Hepatic stellate cell (primary cell): ENCODE results near the gene URI1.

Experiments used
- DNase-seq: peaks from one replicate; pipeline ENCODE4 v3.0.0; 2011; ENCODE audit warnings: low spot score

Gene URI1

GRCh38 chr19:30059741-30060457 lies 117.9 kb downstream of the URI1 start:
- DNase-seq: no peak

- DNase-seq: no peak
Measured at GRCh38 chr19:30060531-30061222, 118.6 kb downstream of the URI1 start.

- DNase-seq: no peak
Measured at GRCh38 chr19:30061223-30062064, 119.4 kb downstream of the URI1 start.

DNA sequence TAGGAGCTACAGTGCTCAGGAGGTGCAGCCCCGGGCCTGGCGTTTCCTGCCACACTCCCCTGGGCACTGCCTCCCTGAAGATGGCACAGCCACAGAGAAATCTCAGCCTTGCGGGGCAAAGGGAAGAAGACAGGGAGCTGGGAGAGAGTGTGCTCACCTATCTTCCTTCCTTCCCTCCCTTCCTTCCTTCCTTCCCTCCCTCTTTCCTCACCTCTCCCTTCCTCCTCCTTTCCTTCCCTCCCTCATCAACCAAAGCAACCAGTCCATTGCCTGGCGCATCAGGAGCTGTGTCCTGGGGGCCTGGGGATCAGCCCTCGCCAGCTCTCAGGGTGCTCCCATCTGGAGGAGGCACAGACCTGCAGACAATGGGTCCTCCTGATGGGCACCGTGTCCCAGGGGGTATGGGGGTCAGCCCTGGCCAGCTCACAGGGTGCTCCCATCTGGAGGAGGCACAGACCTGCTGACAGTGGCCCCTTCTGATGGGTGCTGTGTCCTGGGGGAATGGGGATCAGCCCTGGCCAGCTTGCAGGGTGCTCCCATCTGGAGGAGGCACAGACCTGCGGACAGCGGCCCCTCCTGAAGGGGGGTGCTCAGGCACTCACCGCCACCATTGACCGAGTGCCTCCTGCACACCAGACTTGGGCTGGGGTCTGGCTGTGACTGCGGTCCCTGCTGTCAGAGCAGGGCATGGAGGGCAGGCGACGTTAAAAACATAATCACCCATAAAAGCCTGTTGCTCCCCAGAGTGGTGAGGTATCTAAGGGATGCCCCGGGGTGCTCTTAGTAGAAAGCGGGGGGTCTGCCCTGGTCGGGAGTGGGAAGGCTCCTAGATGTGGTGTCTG lies 120.2 kb downstream of the URI1 start:
- no peak for DNase-seq

DNA sequence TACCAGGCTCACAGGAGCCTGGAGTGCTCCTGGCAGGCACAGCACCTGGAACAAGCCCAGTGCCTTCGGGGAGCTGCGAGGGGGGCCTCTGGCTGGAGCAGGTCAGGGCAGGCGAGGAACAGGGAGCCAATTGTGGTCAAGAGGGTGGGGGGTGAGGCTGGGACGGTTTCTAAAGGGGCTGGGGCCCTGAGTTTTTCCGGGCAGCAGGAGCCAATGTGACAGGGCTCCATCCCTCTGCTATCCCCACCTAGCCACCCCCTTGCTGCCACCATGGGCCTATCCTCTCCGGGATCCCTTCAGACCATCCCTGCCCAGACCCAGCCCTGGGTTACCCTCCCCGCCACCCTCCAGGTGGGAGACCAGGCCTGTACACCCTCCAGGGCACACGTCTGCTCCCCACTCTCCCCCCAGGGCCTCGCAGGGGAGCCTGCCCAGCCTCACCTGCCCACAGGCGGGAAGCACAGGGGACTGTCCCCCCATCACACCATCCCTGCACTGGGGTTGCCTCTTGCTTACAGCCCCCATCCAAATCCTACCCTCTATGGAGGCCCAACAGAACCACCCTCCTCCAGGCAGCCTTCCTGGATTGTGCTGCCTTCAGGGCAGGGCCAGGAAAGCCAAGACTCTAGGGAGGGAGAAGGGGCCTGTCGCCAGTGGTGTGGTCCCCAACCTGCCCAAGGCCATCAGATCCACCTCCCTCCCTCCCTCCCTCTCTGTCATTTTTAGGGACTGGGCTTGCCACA lies 121.0 kb downstream of the URI1 start:
- DNase-seq: no peak

GRCh38 chr19:30063650-30064347 lies 121.8 kb downstream of the URI1 start:
- no peak for DNase-seq

DNA sequence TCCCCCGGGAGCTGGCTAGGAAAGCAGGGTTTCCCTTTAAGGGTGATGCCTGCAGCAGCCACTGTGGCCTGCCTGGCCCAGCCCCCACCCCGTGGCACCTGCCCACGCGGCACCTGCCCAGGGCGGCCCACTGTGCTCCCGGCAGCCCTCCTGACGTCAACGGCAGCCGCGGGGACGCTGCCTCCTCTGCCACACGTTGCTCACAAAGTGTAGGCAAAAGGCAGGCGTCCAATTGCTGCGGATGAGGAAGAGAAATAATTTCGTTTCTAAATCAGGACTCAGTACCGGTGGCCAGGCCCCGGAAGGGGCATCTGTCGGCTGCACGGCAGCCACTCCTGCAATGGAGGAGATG lies 122.3 kb downstream of the URI1 start:
- no peak for DNase-seq

- DNase-seq: no peak
Measured at GRCh38 chr19:30064771-30065494, 122.9 kb downstream of the URI1 start.

DNA sequence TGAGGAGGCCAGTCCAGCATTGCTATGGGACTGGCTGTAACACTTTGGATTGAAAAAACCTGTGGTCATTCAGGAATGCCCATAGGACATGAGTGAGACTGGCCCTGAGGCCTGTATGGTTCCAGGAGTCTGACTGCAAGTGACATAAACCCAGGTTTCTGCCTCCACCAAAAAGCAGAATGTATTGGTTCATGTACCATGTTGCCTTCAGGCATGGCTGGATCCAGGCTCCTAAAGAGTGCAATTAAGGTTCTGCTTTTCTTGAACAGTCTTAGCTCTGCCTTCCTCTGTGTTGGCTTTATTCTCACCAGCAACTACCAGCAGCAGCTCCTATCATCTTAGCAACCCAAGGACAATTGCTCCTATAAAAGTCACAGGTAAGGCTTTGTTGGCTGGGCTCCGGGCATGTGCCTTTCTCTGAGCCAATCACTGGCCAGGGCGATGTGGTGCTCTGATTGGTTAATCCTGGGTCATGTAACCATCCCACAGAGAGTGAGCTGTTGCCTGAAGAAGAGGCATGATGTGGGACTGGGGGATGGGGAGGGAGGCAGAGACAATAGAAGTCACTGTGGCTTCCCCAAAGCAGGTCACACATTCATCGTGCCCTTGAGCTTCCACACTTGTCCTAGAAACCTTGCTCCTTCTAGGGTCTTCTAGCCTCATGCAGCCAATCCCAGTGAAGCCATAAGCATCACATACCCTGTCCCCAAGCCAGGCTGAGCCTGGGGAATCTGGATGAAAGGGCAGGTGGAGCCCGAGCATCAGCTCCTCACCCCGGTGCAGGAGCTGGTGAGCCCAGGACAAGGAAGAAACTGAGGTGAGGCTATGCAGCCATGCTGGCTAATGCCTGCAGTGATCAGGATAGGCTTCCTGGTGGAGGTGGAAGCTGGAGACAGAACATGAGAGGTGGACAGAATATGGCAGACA lies 123.9 kb downstream of the URI1 start:
- DNase-seq: no peak
